T-helper 9 cell (primary cell): ENCODE measurements around the gene RYR2.

ENCODE experiments used
- DNase-seq: peaks from one replicate; pipeline ENCODE4 v3.0.0-alpha.2; 2020

RYR2 gene

GRCh38 chr1:237205400-237206064 is 163.5 kb downstream of the RYR2 start:
- no peak for DNase-seq

- no peak for DNase-seq
Measured at GRCh38 chr1:237206065-237206414, 164.1 kb downstream of the RYR2 start.

DNA sequence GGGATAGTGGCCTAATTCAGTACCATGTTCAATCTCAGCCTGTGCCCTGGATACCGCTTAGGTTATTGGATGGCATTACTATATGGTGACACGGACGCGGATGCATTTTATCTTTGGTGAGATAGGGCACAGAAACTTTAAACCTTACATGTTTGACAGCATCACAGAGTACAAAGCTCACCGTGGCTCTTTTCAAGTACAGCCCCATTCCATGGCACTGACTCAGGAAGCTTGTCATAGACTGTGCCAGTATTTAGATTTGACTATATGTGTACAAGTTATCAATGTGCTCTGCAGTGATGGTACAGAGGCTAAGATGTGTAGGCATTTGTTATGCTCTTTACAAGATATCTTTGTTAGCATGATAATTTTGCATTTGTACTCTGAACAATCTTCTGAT is 169.0 kb downstream of the RYR2 start:
- DNase-seq: no peak

GRCh38 chr1:237211540-237211939 is 169.6 kb downstream of the RYR2 start:
- DNase-seq: no peak

- DNase-seq: no peak
Measured at GRCh38 chr1:237219751-237220642, 178.0 kb downstream of the RYR2 start.

- DNase-seq: no peak
Measured at GRCh38 chr1:237223419-237223818, 181.4 kb downstream of the RYR2 start.

DNA sequence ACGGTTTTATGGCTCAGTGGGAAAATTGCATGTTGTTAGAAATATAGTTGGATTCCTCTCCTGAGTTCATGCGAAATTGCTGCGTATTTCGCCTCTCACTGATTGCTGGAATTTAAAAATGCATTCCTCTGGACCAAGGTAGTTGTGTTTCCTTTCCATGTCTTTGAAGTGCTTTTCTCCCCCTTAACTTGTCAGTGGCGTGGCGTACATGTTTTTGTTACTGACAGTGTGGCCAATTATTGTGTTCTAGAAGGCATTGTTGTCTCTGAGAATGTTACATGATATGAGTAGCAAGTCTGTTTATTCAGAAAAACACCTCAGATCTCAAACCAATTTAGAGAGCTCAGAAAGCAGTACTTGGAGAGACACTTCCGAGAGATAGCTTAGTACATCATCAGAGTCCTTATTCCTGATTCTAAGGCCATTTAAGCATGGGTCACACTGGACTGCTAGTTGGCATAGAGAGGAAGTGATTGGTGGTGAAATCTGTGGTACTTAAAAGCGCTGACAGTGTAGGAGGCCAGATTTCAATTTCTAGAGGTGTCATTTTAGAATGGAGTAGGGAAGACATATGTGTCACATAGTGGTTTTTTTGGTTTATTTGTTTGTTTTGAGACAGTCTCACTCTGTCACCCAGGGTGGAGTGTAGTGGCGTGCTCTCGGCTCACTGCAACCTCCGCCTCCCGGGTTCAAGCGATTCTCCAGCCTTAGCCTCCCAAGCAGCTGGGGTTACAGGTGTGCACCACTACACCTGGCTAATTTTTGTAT is 184.4 kb downstream of the RYR2 start:
- no peak for DNase-seq

GRCh38 chr1:237227476-237227875 is 185.5 kb downstream of the RYR2 start:
- DNase-seq: no peak

GRCh38 chr1:237228421-237228820 is 186.4 kb downstream of the RYR2 start:
- DNase-seq: no peak

GRCh38 chr1:237229333-237229732 is 187.3 kb downstream of the RYR2 start:
- DNase-seq: no peak

DNA sequence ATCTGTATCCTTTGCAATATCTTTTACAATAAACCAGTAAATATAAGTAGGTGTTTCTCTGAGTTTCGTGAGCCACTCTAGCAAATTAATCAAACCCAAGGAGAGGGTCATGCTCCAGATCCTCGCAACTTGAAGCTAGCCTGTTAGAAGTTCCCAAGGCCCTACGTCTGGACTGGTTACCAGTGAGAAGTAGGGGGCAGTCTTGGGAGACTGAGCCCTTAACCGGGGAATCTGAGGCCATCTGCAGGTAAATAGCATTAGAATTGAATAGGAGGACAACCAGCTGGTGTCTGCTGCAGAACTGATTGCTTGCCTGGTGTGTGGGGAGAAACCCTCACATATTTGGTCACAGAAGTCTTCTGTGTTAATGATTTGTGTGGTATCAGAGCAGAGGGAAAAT is 190.5 kb downstream of the RYR2 start:
- DNase-seq: no peak

DNA sequence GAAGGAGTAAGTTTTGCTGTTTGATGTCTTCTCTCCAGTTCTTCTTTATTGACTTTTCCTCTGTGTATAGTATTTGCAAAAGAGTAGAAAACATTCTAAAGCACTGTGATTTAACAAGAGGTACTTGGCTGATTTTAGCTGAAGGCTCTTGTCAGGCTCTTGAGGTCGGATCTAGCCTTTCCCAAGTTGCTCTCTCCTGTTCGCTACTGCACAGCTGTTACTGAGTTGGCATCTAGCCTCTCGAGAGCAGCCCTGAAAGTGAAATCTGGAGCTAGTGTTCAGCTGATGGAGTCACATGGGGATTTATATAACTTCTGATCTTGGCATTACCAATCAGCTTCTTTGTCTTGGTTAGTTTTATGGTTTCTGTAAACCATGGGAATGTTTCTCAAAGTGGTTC is 193.1 kb downstream of the RYR2 start:
- DNase-seq: no peak

DNA sequence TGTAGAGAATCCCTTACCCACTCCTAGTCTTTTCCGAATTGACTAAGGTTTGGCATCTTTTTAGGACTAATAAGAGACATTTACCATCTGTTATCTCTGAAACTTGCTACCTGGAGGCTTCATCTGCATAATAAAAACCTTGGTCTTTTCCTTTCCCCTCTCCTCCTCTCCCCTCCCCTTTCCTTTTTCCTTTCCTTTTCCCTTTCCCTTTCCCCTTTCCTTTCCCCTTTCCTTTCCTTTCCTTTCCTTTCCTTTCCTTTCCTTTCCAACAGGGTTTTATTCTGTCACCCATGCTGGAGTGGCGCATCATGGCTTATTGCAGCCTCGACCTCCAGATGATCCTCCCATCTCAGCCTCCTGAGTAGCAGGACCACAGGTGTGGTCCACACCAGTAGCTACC is 195.7 kb downstream of the RYR2 start:
- DNase-seq: no peak

GRCh38 chr1:237239248-237239647 is 197.3 kb downstream of the RYR2 start:
- no peak for DNase-seq

DNA sequence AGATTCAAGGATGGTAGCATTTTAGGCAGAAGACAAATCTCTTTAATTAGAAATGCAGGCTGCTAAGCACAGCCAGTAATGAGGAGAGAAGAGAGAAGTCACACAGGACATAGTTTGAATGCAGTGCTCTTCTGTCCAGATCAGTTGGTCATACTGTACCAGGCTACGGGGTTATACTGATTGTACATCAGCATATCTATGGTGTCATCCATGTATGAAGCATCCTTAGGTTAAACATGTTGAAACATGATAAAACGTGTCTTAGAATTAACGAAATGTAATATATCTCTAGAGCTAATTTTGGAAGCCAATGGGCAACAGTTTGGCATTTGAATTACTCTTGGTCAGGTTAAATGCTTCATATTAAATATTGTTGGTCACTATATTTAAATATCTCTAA is 199.1 kb downstream of the RYR2 start:
- no peak for DNase-seq

DNA sequence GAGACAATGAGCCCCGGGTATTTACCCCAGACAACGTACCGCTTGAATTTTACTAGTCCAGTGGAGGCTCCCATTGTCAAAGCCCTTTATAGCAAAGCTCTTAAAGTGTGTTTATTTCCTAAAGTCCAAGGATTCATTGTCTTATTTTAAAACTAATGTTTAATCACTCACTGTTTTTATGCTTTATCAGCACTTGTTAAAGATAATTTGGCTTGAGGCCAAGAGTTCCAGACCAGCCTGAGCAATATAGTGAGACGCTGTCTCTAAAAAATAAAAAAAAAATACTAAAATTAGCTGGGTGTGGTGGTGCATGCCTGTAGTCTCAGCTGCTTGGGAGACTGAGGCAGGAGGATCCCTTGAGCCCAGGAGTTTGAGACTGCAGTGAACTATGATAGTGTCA is 202.8 kb downstream of the RYR2 start:
- no peak for DNase-seq

DNA sequence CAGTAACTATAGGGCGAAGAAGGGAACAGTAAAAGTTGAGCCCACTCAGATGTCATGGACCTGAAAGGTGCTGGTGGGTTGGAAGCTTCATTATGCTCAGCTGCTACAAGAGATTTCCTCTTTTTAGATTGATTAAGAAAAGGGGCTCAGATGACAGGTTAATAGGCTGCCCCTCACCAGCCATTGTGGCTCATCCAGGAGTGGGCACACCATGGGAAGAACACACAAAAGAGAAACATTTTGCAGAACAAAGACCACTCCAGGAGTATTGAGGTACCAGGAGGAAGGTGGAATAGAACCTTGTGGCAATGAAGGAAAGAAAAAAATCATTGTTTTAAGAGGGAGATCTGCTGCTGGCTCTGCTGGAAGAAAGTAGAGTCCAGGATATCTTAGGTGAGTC is 205.5 kb downstream of the RYR2 start:
- no peak for DNase-seq

DNA sequence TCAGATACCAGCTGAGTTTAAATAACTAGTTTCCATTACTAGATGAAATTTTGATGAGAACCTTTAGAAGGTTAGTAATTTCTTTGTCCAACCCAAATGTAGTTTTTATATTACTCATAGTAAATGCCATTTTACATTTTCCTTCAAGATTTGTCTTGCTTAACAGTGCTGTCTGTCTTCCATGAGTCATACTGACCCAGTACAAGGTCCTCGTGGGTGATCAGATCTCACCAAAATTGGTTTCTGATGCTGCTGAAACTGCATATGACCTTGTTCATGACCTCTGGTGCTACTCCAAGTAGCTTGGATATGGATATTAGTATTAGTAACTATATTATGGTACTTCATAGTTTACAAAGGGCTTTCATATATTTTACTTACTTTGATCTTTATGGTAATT is 207.1 kb downstream of the RYR2 start:
- no peak for DNase-seq

DNA sequence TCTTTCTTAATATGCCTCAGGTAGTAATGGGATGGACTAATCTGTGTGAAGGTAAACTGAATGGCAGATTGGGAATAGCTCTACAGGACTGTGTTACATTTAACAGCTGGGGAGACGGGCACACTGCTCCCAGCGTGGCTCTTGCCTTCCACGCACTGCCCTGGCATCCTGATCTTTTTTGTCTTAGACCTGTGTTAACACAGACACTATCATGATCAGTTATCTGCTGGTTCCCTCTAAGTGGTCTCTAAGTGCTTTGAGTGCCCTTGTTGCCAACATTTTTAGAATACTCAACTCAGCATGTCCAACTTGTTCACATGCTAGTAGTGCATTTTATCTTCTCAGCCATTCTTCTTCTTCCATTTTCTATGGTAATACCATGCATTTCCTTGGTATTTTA is 208.1 kb downstream of the RYR2 start:
- DNase-seq: no peak

- DNase-seq: no peak
Measured at GRCh38 chr1:237255071-237255470, 213.1 kb downstream of the RYR2 start.

DNA sequence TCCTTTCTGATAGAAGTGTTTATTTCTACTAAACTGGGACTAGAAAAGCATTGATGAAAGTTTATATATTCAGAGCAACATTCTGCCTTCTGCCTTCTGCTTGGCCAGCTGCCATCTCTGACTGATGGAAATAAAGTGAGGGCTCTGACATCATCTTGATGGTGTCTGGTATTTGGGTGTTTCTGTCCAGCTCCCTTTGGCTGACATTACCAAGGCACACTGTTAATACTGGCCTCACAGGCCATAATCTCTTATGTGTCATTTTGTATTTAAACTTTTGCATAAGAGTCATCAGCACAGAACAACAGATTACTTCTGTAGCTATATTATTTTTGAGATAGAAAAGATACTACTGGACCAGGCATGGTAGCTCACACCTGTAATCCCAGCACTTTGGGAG is 216.9 kb downstream of the RYR2 start:
- no peak for DNase-seq

DNA sequence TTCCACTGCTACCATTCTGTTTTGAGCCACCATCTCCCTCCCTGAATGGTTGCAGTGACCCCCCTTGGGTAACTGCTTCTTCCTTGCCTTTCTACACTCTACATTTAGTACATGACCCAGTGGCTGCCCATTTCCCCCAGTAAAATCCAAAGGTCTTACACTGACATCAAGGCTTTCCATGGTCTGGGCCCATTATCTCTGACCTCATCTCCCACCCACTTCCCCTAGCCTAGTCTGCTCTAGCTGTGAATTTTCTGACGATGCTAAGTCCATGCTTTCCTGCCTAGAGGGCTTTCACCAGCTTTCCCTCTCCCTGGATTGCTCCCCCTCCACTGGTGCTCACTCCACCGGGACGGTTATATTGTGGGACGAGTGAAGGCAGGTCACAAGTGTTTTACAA is 219.2 kb downstream of the RYR2 start:
- no peak for DNase-seq

GRCh38 chr1:237267743-237268142 is 225.8 kb downstream of the RYR2 start:
- no peak for DNase-seq

DNA sequence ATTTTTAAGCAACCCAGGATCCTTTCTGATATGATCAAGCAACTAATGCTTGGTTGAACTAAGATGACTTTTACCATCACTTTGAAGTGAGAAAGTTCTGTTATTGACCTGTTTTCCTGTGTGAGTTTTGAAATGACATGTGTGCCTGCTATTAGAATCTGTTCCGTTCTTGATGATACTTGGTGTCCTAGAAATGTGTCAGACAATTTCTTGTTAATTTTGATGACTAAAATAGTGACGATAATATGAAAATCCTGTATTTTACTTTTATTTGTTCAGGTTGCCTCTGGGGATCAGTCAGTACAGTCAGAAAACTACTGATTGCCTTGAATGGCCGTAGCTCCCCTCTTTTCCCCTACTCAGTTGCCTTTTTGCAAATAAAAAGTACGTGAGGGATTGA is 228.0 kb downstream of the RYR2 start:
- DNase-seq: no peak
